ENCODE data around the gene MT1A.
A peak's percentile ranks its signal among the peaks of the same experiment; 100 is the strongest.
"Not testable (repeated sequence)": the region's sequence is repeated elsewhere in the genome, so short reads cannot be mapped to it uniquely, and the experiment has no call there.

MT1A gene

DNA sequence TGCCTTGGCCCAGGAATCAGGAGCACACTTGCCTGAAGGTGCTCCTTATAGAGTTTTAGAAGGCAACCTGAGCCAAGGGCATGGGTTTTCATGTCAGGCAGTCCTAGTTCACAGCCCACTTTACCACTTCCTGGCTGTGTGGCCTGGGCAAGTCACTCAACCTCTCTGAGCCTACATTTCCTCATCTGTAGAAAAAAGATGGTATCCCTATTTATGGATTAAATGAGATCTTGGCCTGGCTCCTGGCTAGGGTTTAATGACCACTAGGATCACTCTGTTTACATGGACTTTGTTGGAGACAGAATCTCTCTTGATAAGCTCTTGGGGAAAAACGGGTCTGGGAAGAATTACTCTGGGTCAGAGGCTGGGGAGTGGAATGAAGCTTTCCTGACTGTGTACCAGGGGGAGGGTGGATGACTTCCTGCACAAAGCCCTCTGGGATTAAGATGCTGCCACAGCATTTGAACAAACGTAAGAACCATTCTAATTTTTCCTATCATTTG lies 27.8 kb upstream of the MT1A start:
- no peak for DNase-seq

- DNase-seq: peak; percentile 34
Measured at GRCh38 chr16:56611281-56611833, 27.1 kb upstream of the MT1A start.

GRCh38 chr16:56613706-56614105 lies 24.8 kb upstream of the MT1A start:
- no peak for DNase-seq

DNA sequence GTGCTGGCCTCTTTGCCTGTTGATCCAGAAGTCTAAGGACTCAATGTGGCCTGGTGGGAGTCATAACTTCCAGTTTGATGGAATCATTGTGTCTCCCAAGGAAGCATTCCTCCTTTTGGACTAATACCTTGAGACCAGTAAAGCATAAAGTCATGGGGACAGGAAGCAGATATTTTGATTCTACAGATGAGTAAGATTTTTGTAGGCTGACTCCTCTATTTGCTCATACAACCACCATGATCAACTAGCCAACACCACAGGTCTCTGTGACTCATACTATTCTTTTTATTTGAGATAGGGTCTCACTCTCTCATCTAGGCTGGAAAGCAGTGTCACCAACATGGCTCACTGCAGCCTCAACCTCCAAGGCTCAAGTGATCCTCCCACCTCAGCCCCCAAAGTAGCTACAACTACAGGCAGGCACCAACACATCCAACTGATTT lies 23.9 kb upstream of the MT1A start:
- DNase-seq: peak; percentile 62

DNA sequence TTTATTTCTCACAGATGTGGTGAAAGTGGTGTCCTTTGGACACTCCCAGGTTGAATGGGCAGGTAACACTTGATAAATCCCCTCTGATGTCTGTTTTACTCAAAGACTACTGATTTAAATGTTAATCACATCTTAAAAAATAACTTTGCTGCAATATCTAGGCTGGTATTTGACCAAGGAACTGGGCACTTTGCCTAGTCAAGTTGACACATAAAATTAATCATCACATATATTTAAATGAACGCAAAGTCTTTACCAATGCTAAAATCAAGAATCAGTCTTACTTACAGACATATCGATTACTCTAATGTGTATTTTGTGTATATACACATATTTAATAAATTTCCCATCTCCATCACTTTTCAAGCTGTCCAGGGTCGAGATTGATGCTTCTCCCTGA lies 23.1 kb upstream of the MT1A start:
- DNase-seq: no peak

GRCh38 chr16:56616608-56617211 lies 21.8 kb upstream of the MT1A start:
- no peak for DNase-seq

GRCh38 chr16:56617212-56618085 lies 21.0 kb upstream of the MT1A start:
- peak; percentile 83 for DNase-seq

DNA sequence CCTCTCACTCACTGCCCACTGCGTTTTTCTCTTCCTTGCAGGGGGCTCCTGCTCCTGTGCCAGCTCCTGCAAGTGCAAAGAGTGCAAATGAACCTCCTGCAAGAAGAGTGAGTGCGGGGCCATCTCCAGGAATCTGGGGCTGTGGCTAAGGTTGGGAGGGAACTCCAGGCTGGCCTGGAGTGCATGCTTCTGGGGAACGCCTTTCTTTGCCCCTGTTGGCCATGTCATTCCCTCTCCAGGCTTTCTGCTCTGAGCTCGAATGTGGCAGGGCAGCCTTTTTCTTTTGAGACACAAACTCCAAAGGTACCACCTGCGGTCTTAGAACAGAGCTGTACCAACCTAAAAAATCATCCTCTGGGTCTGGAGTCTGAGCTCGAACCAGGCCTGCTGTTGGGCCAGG lies 20.3 kb upstream of the MT1A start:
- no peak for DNase-seq

- DNase-seq: no peak
Measured at GRCh38 chr16:56620339-56620897, 18.0 kb upstream of the MT1A start.

DNA sequence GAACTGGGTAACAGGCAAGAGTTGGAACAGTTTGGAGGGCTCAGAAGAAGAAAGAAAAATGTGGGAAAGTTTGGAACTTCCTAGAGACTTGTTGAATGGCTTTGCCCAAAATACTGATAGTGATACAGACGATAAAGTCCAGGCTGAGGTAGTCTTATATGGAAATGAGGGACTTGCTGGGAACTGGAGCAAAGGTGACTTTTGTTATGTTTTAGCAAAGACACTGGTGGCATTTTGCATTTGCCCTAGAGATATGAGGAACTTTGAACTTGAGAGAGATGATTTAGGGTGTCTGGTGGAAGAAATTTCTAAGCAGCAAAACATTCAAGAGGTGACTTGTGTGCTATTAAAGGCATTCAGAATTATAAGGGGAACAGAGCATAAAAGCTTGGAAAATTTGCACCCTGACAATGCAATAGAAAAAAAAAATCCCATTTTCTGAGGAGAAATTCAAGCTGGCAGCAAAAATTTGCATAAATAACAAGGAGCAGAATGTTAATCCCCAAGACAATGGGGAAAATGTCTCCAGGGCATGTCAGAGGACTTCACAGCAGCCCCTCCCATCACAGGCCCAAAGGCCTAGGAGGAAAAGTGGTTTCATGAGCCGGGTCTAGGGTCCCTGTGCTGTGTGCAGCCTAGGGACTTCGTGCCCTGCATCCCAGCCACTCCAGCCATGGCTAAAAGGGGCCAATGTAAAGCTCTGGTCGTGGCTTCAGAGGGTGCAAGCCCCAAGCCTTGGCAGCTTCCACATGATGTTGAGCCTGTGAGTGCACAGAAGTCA lies 16.6 kb upstream of the MT1A start:
- not testable (repeated sequence) for DNase-seq

DNA sequence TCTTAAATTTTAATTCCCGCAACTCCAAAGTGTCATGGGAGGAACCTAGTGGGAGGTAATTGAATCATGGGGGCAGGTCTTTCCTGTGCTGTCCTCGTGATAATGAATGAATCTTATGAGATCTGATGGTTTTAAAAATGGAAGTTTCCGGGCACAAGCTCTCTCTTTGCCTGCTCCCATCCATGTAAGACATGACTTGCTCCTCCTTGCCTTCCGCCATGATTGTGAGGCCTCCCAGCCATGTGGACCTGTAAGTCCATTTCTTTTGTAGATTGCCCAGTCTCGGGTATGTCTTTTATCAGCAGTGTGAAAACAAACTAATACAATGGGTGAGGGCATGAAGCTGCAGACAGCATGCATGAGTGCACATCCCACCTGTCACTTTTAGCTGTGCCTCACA lies 15.3 kb upstream of the MT1A start:
- not testable (repeated sequence) for DNase-seq

DNA sequence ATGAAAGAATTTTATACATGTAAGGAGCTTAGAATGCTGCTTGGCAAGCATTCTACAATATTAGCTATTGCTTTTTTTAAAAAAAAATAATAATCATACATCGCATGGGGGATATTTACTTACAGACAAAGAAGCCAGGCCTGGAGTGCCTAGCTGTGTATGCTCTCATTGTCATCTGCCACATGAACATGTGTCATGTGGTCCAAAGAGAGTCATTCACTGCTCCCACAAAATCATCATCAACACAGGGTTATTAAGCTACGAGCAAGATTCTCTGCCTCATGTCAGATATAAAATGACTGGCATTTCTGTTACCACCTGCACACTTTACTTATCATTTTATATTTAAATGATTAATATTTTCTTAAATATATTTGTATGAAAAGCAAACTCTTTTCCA lies 14.8 kb upstream of the MT1A start:
- DNase-seq: no peak

- DNase-seq: peak; percentile 86
Measured at GRCh38 chr16:56625140-56625942, 13.1 kb upstream of the MT1A start, which contains the start of gene MT1E. MT1E (plus strand) TSS chr16:56625781; CDS start chr16:56625852, 71 bp downstream.

DNA sequence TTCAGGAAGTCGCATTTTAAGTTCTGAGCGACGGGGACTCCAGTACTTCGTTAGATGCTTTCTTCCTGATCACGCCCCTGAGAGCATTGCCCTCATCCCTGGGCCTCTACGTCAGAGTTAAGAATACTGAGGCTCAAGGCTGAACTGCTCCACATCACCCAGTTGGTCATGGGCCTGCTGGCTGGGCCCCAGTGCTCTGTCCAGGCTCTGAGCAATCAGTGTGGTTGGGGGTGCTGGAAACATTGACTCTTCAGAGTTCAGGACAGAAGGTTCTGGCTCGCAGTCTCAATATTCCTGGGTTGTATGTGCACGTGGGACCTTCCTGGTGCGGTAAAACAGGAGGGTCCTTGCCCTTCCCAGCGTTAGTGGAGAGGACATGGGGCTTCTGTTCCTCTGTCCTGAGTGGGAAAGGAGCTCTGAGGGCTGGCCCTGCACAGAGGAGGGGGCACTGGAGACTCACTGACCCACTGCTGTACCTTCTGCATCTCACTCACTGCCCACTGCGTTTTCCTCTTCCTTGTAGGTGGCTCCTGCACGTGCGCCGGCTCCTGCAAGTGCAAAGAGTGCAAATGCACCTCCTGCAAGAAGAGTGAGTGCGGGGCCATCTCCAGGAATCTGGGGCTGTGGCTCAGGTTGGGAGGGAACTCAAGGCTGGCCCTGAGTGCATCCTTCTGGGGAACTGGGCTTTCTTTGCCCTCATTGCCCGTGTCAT lies 12.4 kb upstream of the MT1A start:
- no peak for DNase-seq

DNA sequence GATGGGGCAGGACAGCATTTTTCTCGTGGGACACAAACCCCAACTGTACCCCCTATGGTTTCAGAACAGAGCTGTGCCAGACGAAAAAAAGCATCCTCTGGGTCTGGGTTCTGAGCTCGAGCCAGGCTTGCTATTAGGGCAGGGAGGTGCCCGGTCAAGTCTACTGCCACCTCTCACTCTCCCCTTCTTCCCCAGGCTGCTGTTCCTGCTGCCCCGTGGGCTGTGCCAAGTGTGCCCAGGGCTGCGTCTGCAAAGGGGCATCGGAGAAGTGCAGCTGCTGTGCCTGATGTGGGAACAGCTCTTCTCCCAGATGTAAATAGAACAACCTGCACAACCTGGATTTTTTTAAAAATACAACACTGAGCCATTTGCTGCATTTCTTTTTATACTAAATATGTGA lies 11.8 kb upstream of the MT1A start:
- no peak for DNase-seq

- no peak for DNase-seq
Measured at GRCh38 chr16:56628486-56629350, 9.7 kb upstream of the MT1A start.

- no peak for DNase-seq
Measured at GRCh38 chr16:56629531-56629930, 8.9 kb upstream of the MT1A start.

DNA sequence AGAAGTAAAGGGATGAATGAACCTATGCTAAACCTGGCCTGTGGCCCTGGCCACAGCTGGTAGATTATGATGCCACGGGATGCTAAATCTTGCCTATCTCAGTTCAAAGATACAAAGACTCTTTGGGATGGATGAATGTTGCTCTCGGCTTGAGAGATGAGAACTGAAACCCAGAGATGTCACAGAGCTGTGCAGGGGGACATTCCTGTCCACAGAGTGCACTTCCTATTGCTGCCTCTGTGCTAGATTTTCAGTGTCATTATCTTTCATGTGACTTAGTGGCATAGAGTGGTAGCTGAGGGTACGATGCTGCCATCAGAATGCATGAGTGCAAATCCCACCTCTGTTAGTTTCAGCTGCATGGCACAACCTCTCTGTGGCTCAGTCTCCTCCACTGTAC lies 8.3 kb upstream of the MT1A start:
- DNase-seq: no peak

DNA sequence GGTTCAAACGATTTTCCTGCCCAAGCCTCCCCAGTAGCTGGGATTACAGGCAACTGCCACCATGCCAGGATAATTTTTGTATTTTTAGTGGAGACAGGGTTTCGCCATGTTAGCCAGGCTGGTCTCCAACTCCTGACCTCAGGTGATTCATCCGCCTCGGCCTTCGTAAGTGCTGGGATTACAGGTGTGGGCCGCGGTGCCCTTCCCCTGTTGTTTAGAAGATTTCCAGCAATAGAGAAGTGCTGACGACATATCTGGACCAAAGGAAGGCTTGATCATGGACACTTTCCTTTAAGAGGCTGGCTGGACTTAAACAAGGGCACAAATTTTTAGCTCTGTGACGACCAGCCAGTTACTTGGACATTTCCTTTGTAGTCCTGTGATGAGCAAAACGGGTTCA lies 7.3 kb upstream of the MT1A start:
- no peak for DNase-seq

GRCh38 chr16:56631832-56632155 lies 6.7 kb upstream of the MT1A start:
- DNase-seq: no peak

Data from stimulated activated CD8-positive, alpha-beta memory T cell treated with anti-CD3 and anti-CD28 coated beads, Interleukin-4, amount 100 ng/mL, for 48 hours (primary cell).